Measurements from ENCODE around the gene SAP30BP. TPM values are rescaled to one million over a fixed set of nuclear protein-coding genes. Genes with fewer than 3 reads are reported as not detected.

The SAP30BP gene
- total RNA-seq, 1 donor from 2014 or later = 75.8 TPM

- no peak overlapping the region for H3K4me3 ChIP-seq
- H3K9me3 Mint-ChIP-seq = no peaks in the 10 kb centered on the region
- H3K27ac Mint-ChIP-seq = no peak overlapping the region
- H3K4me1 ChIP-seq = no peaks in the 10 kb centered on the region
- H3K27ac ChIP-seq = no peak overlapping the region
- H3K9me3 ChIP-seq (ENCODE audit: low read depth) = no peaks in the 10 kb centered on the region
- DNase-seq (ENCODE audit: low spot score) = no peak
- H3K79me2 ChIP-seq (ENCODE audit: low read depth) = no peaks in the 10 kb centered on the region
- no peak overlapping the region for H3K9ac ChIP-seq
- no peak for TF ChIP-seq EZH2 (IDR thresholded peaks at IDR 0.05)
- no peaks in the 10 kb centered on the region for H3K27me3 ChIP-seq
- no peaks in the 10 kb centered on the region for H3K36me3 ChIP-seq
- no peaks in the 10 kb centered on the region for H4K20me1 ChIP-seq (ENCODE audit: low read depth)
- no peak overlapping the region for H2AFZ ChIP-seq (replicated peaks)
- peaks cover 6% of the 10 kb centered on the region for H3K4me1 Mint-ChIP-seq
- H3K4me3 Mint-ChIP-seq = no peak overlapping the region
- H3F3A ChIP-seq (ENCODE audit: low read depth) = no peaks in the 10 kb centered on the region
- no peak overlapping the region for H3K4me2 ChIP-seq
- peaks cover 19% of the 10 kb centered on the region for H3K27me3 Mint-ChIP-seq (ENCODE audit: insufficient read depth, low read depth)
- H3K36me3 Mint-ChIP-seq = no peaks in the 10 kb centered on the region
Measured at GRCh38 chr17:75733471-75733870, 66.3 kb downstream of the SAP30BP start.

GRCh38 chr17:75734674-75735294, 67.6 kb downstream of the SAP30BP start:
- no peaks in the 10 kb centered on the region for H3K9me3 Mint-ChIP-seq
- DNase-seq (ENCODE audit: low spot score) = no peak
- no peaks in the 10 kb centered on the region for H3K36me3 ChIP-seq
- TF ChIP-seq CTCF (IDR thresholded peaks at IDR 0.05) = no peak
- TF ChIP-seq EZH2phosphoT487 (IDR thresholded peaks at IDR 0.05) = no peak
- no peak for TF ChIP-seq EZH2 (IDR thresholded peaks at IDR 0.05)
- no peaks in the 10 kb centered on the region for H3F3A ChIP-seq (ENCODE audit: low read depth)
- no peaks in the 10 kb centered on the region for H3K4me1 ChIP-seq
- no peak overlapping the region for H3K4me2 ChIP-seq
- no peak overlapping the region for H3K4me3 ChIP-seq
- H3K9ac ChIP-seq = no peak overlapping the region
- H3K27ac ChIP-seq = no peak overlapping the region
- no peak overlapping the region for H2AFZ ChIP-seq (replicated peaks)
- no peaks in the 10 kb centered on the region for H3K27me3 ChIP-seq
- H3K79me2 ChIP-seq (ENCODE audit: low read depth) = no peaks in the 10 kb centered on the region
- H3K27me3 Mint-ChIP-seq (ENCODE audit: insufficient read depth, low read depth) = peaks cover 16% of the 10 kb centered on the region
- H3K4me3 Mint-ChIP-seq = no peak overlapping the region
- H3K36me3 Mint-ChIP-seq = no peaks in the 10 kb centered on the region
- no peaks in the 10 kb centered on the region for H4K20me1 ChIP-seq (ENCODE audit: low read depth)
- no peak overlapping the region for H3K27ac Mint-ChIP-seq
- H3K9me3 ChIP-seq (ENCODE audit: low read depth) = no peaks in the 10 kb centered on the region
- H3K4me1 Mint-ChIP-seq = peaks cover 6% of the 10 kb centered on the region

DNA sequence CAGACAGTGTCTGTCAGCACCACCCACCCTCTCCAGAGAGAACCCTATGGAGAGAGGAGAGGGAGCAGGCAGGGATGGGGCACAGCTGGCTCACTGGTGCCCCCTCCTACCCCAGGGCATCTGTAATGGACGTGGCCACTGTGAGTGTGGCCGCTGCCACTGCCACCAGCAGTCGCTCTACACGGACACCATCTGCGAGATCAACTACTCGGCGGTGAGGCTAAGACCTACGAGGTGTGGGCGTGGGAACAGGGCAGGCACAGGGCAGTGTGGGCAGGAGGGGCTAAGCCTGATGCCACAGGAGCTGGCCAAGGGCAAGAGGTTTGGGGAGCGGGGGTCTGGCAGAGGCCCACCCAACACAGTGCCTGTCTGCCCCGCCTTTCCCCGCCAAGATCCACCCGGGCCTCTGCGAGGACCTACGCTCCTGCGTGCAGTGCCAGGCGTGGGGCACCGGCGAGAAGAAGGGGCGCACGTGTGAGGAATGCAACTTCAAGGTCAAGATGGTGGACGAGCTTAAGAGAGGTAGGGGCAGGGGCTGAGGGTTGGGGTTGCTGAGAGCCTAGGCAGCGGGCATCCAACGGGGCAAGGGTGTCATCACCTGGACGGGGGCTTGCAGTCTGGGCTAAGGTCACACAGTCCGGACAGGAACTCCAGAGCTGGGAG, 69.2 kb downstream of the SAP30BP start:
- Histone ChIP-seq H3K4me3 (no peak overlapping the region), H4K20me1 (ENCODE audit: low read depth) (no peaks in the 10 kb centered on the region), H3F3A (ENCODE audit: low read depth) (no peaks in the 10 kb centered on the region), H3K9me3 (ENCODE audit: low read depth) (no peaks in the 10 kb centered on the region), H3K9ac (no peak overlapping the region), H3K27ac (no peak overlapping the region), H3K4me1 (no peaks in the 10 kb centered on the region), H3K4me2 (no peak overlapping the region), H3K27me3 (no peaks in the 10 kb centered on the region), H3K79me2 (ENCODE audit: low read depth) (no peaks in the 10 kb centered on the region), H3K36me3 (no peaks in the 10 kb centered on the region), H2AFZ (replicated peaks) (no peak overlapping the region)
- no peaks in the 10 kb centered on the region for H3K36me3 Mint-ChIP-seq
- no peak overlapping the region for H3K4me3 Mint-ChIP-seq
- no peak overlapping the region for H3K27ac Mint-ChIP-seq
- no peaks in the 10 kb centered on the region for H3K9me3 Mint-ChIP-seq
- peaks cover 13% of the 10 kb centered on the region for H3K27me3 Mint-ChIP-seq (ENCODE audit: insufficient read depth, low read depth)
- peaks cover 6% of the 10 kb centered on the region for H3K4me1 Mint-ChIP-seq
- no peak for DNase-seq (ENCODE audit: low spot score)
- TF ChIP-seq EZH2phosphoT487 (IDR thresholded peaks at IDR 0.05) = no peak
- no peak for TF ChIP-seq EZH2 (IDR thresholded peaks at IDR 0.05)
- TF ChIP-seq CTCF (IDR thresholded peaks at IDR 0.05) = no peak

All from neural progenitor cell (in vitro differentiated cells).